Transverse colon (tissue), 4 donors: ENCODE measurements around the gene SMAD3. TPM values are rescaled to one million over a fixed set of nuclear protein-coding genes. Genes with fewer than 3 reads are reported as not detected.

Source experiments
- DNase-seq: peaks from one replicate; pipeline ENCODE4 v3.0.0-alpha.2; 2019
- H3K27ac ChIP-seq, 4 donors: fragments of 200-600 bp; sonication (generic); 2 replicates each; pipeline ENCODE4 v1.5.1; 2016 to 2018; ENCODE audit warnings: inconsistent platforms in 4 of 4
- H3K27me3 ChIP-seq: fragments of 200-600 bp; sonication (generic); 2 replicates; pipeline ENCODE4 v1.5.1; 2017; ENCODE audit warnings: inconsistent platforms
- H3K36me3 ChIP-seq, 4 donors: fragments of 200-600 bp; sonication (generic); 2 replicates each; pipeline ENCODE4 v1.5.1; 2017 to 2019; ENCODE audit warnings: inconsistent platforms in 4 of 4
- H3K4me1 ChIP-seq, 4 donors: fragments of 200-600 bp; sonication (generic); 2 replicates each; pipeline ENCODE4 v1.5.1; 2017 to 2020; ENCODE audit warnings: inconsistent platforms in 4 of 4
- H3K4me3 ChIP-seq, 4 donors: fragments of 200-600 bp; sonication (generic); 1 replicate in 1 of 4; 2 replicates in 3 of 4; pipeline versions ENCODE4 v1.5.1 to v1.6.1; 2017 to 2019; ENCODE audit warnings: inconsistent platforms in 4 of 4
- H3K9me3 ChIP-seq, 2 donors: fragments of 200-600 bp; sonication (generic); 2 replicates each; pipeline ENCODE4 v1.5.1; 2017 to 2019; ENCODE audit warnings: inconsistent platforms in 2 of 2
- EP300 ChIP-seq: sonication (generic); formaldehyde crosslinking; IDR thresholded peaks from one replicate; pipeline ENCODE4 v1.6.1; 2017; ENCODE audit warnings: antibody characterized with exemption, low read depth
- POLR2A ChIP-seq: fragments of 450-650 bp; IDR thresholded peaks from one replicate; pipeline ENCODE4 v1.6.1; 2016; ENCODE audit warnings: antibody characterized with exemption, mild to moderate bottlenecking, moderate library complexity
- POLR2AphosphoS5 ChIP-seq, 3 donors: sonication (generic); formaldehyde crosslinking; IDR thresholded peaks; one replicate each; pipeline ENCODE4 v1.6.1; 2016; ENCODE audit warnings: antibody characterized with exemption in 3 of 3
- WGBS, 2 donors: methylation state at CpG; one replicate each; pipeline ENCODE4 v1.1.5; 2018; ENCODE audit warnings: low coverage in 1 of 2; 5-methylcytosine and 5-hydroxymethylcytosine counted together
- in situ Hi-C, 4 donors: fragments of 200-750 bp; cut with MboI; loops; one replicate each; pipeline versions ENCODE4 v1.15.0 to v1.15.1; 2017; ENCODE audit warnings: low sequenced_read_pairs in 3 of 4, low pct_ligation_motif_present in 1 of 4, low pct_unique_long_range_greater_than_20kb in 1 of 4
- intact Hi-C: fragments of 100-400 bp; cut with DNase I; formaldehyde crosslinking; loops from one replicate; pipeline ENCODE4 v1.15.1; 2023; ENCODE audit warnings: low total_unique reads
- total RNA-seq, 4 donors: library from RNA; depleted of rRNA; stranded (reverse); fragments of >200 nt; gene quantifications; one replicate each; pipeline ENCODE4 v1.1.0, GENCODE V29; 2016
- TF ChIP-seq, protein P1 (sequence below), 5 experiments: fragments of 200-600 bp in 3 of 5; fragments of 450-650 bp in 2 of 5; sonication (generic) in 3 of 5; IDR thresholded peaks; 1 replicate in 2 of 5; 2 replicates in 3 of 5; pipeline ENCODE4 v1.5.1; 2016 to 2017; ENCODE audit warnings: antibody characterized with exemption in 5 of 5, inconsistent platforms in 3 of 5, mild to moderate bottlenecking in 2 of 5, moderate library complexity in 1 of 5

Gene SMAD3
- total RNA-seq, 4 donors from 2014 or later: 30.9 to 65.1 (median 57.0) TPM

- Histone ChIP-seq H3K27ac (no peak overlapping the region), H3K4me1 (peaks cover 4 to 25% (median 19%) of the 10 kb centered on the region in 4 donors), H3K9me3 (no peaks in the 10 kb centered on the region), H3K4me3 (no peak overlapping the region), H3K36me3 (no peaks in the 10 kb centered on the region), H3K27me3 (no peaks in the 10 kb centered on the region)
- TF ChIP-seq, protein P1, sequence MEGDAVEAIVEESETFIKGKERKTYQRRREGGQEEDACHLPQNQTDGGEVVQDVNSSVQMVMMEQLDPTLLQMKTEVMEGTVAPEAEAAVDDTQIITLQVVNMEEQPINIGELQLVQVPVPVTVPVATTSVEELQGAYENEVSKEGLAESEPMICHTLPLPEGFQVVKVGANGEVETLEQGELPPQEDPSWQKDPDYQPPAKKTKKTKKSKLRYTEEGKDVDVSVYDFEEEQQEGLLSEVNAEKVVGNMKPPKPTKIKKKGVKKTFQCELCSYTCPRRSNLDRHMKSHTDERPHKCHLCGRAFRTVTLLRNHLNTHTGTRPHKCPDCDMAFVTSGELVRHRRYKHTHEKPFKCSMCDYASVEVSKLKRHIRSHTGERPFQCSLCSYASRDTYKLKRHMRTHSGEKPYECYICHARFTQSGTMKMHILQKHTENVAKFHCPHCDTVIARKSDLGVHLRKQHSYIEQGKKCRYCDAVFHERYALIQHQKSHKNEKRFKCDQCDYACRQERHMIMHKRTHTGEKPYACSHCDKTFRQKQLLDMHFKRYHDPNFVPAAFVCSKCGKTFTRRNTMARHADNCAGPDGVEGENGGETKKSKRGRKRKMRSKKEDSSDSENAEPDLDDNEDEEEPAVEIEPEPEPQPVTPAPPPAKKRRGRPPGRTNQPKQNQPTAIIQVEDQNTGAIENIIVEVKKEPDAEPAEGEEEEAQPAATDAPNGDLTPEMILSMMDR (IDR thresholded peaks at IDR 0.05): no peak
- TF ChIP-seq POLR2AphosphoS5 (IDR thresholded peaks at IDR 0.05) (no peak), EP300 (no peak), POLR2A (no peak)
- intact Hi-C loops: loop anchor here (10.0 kb wide), 2 partner anchors 56 to 116 kb away; partner anchors contain the start of gene SMAD3
- no peak for DNase-seq
- in situ Hi-C loops: no loop called here
- 98% methylated on average over 14 of the region's 15 CpGs; no CpG with 5 or more reads in 1 of the 2 donors for WGBS, 2 donors
These were observed 115.8 kb downstream of the SMAD3 start for GRCh38 chr15:67181221-67181639.

DNA sequence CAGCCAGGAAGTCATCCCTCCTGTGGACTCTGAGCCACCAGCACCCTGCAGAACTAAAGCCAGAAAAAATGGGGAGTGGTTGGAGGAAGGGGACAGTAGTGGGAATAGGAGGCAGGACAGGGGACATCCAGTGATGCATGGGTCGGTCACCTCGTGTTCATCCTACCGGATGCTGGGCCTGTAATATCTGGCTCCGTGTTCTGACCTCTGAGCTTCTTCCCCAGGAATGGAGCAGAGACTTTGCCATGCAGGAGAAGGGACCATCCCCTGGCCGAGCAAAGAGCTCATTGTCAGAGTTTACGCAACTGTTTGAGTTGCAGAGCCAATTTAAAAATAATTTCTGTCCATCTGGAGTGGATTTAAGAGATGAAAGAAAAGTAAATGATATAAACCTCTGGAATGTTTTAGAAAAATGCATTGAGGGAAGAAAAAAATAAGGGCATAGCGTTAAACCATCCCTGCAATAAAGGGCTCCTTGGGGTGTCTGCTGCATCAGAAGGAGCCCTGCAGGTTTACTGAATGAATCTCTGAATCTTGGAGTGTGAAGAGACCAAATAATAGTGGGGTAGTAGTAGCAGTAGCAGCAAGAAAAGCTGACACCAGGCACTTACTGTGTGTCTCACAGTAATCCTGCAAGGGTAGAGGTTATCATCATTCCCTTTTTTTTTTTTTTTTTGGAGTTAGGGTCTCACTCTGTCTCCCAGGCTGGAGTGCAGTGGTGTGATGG lies 118.2 kb downstream of the SMAD3 start:
- no peak for TF ChIP-seq EP300
- no peak for TF ChIP-seq POLR2A
- TF ChIP-seq, protein P1 (IDR thresholded peaks at IDR 0.05): no peak
- no peak for TF ChIP-seq POLR2AphosphoS5 (IDR thresholded peaks at IDR 0.05)
- 77 to 96% methylated on average over 4 to 7 of the region's 7 CpGs for WGBS, 2 donors
- H3K9me3 ChIP-seq: no peaks in the 10 kb centered on the region

DNA sequence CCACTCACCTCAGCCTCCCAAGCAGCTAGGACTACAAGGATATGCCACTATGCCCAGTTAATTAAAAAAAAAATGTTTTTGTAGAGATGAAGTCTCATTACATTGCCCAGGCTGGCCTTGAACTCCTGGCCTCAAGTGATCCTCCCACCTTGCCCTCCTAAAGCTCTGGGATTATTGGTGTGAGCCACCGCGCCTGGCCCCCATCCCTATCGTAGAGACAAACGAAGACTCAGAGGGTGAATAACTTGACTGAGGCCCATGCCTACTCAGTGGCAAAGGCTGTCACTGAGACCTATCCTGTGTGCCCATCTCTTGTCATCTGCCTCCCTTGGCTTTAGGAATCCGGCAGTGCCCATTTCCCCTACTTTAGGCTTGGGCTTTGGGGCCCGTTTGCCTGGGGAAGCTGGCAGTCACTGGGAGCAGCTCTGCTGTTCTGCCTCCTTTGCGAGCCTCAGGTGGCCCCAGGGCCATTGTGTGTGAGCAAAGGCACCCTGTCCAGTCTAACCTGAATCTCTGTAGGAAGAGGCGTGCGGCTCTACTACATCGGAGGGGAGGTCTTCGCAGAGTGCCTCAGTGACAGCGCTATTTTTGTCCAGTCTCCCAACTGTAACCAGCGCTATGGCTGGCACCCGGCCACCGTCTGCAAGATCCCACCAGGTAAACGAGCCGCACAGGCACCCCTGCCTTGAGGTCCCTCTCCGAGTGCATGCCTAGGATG lies 119.0 kb downstream of the SMAD3 start:
- 96 to 99% methylated on average over 4 to 17 of the region's 18 CpGs for WGBS, 2 donors
- Histone ChIP-seq H3K9me3 (no peaks in the 10 kb centered on the region), H3K4me1 (peaks cover 10 to 29% (median 18%) of the 10 kb centered on the region in 4 donors), H3K27me3 (no peaks in the 10 kb centered on the region), H3K4me3 (no peak overlapping the region), H3K27ac (no peak overlapping the region), H3K36me3 (no peaks in the 10 kb centered on the region)
- DNase-seq: no peak
- in situ Hi-C loops: no loop called here
- TF ChIP-seq POLR2AphosphoS5 (IDR thresholded peaks at IDR 0.05): no peak
- no peak for TF ChIP-seq POLR2A
- TF ChIP-seq, protein P1 (IDR thresholded peaks at IDR 0.05): no peak
- no peak for TF ChIP-seq EP300
- intact Hi-C loops: loop anchor here (10.0 kb wide), 2 partner anchors 60 to 120 kb away; partner anchors contain the start of gene SMAD3

More for the DNA sequence above, 118.2 kb downstream of the SMAD3 start:
- Histone ChIP-seq H3K27me3 (no peaks in the 10 kb centered on the region), H3K27ac (peak overlapping the region in 3 of 4 donors; percentile 3 to 15 (median 9)), H3K4me1 (peaks cover 10 to 25% (median 18%) of the 10 kb centered on the region in 4 donors), H3K4me3 (no peak overlapping the region), H3K36me3 (no peaks in the 10 kb centered on the region)
- DNase-seq: no peak
- intact Hi-C loops (loop anchor here (10.0 kb wide), 2 partner anchors 59 to 119 kb away; partner anchors contain the start of gene SMAD3), in situ Hi-C loops (no loop called here)

GRCh38 chr15:67185051-67185450 lies 119.6 kb downstream of the SMAD3 start:
- H3K36me3 ChIP-seq: no peaks in the 10 kb centered on the region
- no peak for TF ChIP-seq POLR2A
- TF ChIP-seq, protein P1 (IDR thresholded peaks at IDR 0.05): no peak
- no peak for TF ChIP-seq POLR2AphosphoS5 (IDR thresholded peaks at IDR 0.05)
- TF ChIP-seq EP300: no peak
- H3K27me3 ChIP-seq: no peaks in the 10 kb centered on the region
- no peak overlapping the region for H3K4me3 ChIP-seq
- H3K4me1 ChIP-seq: peaks cover 10 to 31% (median 18%) of the 10 kb centered on the region in 4 donors
- H3K9me3 ChIP-seq: no peaks in the 10 kb centered on the region
- DNase-seq: no peak
- H3K27ac ChIP-seq: peak overlapping the region in 3 of 4 donors; percentile 25 to 78 (median 63)
- in situ Hi-C loops (no loop called here), intact Hi-C loops (loop anchor here (10.0 kb wide), 2 partner anchors 60 to 120 kb away; partner anchors contain the start of gene SMAD3)
- 79 to 100% methylated on average over 1 to 6 of the region's 6 CpGs for WGBS, 2 donors
